HG03103 (cell line): ENCODE results near the gene GNGT1.

Experiments used
- ATAC-seq: cut with Tn5 transposase; IDR thresholded peaks from one replicate; pipeline ENCODE4 v1.9.1; 2021; ENCODE audit warnings: low read depth; ENCODE audit not compliant: unreplicated experiment

The GNGT1 gene

DNA sequence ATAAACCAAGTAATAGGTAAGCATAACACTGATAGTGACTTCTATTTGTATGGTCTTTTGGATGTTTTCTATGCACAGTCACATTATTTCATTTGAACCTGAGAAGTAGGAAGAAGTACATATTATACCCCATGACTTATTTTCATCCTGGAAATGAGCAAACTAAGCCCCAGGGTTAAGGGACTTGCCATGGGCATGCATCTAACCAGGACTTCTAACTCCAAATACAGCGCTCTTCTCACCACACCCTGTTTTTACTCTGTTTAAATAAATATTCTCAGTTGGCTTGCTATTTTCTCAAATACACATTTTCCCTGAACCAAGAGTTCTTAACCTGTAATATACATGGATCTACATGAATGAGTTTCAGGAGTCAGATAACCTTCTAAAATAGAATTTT is 31.5 kb downstream of the GNGT1 start:
- no peak for ATAC-seq

DNA sequence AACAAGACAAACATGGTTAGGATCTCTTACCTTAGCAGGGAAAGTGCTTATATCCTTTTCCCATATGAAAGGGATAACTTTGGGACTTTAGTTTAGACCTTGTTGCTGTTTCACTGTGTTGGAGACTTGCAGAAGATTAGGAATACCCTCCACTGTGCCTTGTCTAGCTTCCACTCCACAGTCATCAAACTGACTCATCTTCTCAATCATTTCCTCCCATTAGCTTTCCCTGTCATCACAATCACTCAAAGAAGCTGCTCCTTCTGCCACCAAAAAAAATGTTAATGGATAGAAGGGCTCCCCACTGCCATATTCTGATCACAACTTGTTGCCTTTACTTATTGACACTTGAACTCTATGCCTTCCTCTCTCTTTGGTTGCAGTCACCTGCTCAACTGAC is 31.9 kb downstream of the GNGT1 start:
- ATAC-seq: no peak

DNA sequence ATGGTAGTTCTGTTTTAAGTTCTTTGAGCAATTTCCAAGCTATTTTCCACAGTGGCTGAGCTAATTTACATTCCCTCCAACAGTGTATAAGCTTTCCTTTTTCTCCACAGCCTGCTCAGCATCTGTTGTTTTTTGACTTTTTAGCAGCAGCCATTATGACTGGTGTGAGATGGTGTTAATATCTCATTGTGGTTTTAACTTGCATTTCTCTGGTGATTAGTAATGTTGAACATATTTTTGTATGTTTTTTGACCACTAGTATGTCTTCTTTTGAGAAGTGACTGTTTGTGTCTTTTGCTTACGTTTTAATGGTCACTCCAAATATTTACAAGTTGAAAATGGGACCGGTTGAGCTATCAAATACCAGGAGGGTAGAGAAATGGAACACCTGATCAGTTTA is 35.6 kb downstream of the GNGT1 start:
- no peak for ATAC-seq

- ATAC-seq: no peak
These were observed 37.6 kb downstream of the GNGT1 start for GRCh38 chr7:93943816-93944540.

DNA sequence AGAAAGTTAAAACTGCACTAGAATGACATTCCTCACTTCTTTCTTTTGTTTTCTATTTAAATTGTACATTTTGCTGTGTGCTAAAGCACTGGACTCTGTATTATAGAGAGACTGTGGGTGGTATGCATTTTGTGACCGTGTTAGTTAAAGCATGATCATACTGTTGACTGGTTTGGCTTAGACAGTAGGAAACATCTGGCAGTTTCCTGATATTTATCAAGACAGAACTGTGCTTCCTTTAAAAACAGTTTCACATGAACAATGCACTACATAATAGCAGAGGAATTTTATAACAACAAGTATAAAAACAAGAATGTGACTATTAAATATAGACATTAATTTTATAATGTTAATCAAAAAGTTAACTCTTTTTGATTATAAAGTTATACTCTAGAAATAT is 38.3 kb downstream of the GNGT1 start:
- no peak for ATAC-seq

- ATAC-seq: no peak
These were observed 38.7 kb downstream of the GNGT1 start for GRCh38 chr7:93945083-93945482.

DNA sequence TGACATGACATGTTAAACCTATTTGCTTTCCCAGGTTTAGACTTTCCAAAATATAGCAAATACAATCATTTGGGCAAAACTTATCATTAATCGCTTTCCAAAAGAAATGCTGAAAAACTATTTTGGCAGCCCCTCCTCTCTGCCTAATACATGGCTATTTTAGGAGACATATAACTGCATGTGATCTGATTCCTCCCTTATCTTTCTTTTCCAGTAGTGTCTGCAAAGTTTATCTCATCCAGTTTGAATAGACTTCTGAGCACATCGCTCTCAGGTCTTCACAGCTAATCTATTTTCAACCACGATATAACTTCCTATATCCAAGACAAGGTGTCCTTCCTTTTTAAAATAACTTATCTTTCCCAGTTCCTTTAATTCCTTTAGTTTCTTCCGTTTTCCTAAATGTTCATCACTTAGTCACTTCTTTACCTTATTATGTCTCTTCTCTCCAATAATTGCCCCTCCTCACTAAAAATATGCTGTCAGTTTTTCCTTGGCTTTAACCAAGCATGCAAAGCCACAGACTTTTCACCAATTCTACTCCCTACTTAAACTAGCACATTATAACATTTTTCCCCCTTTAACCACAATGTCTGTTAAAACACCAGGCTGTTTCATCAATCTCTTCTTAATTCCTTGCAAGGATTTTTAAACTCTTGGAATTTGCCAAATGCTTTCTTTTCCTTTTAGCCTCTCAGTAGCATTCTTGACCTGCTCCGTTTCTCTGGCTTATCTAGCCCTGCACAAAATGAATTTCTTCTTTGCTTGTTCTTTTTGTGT is 39.6 kb downstream of the GNGT1 start:
- ATAC-seq: no peak

- no peak for ATAC-seq
These were observed 41.7 kb downstream of the GNGT1 start for GRCh38 chr7:93948106-93948505.

- no peak for ATAC-seq
These were observed 42.5 kb downstream of the GNGT1 start for GRCh38 chr7:93948873-93949272.

DNA sequence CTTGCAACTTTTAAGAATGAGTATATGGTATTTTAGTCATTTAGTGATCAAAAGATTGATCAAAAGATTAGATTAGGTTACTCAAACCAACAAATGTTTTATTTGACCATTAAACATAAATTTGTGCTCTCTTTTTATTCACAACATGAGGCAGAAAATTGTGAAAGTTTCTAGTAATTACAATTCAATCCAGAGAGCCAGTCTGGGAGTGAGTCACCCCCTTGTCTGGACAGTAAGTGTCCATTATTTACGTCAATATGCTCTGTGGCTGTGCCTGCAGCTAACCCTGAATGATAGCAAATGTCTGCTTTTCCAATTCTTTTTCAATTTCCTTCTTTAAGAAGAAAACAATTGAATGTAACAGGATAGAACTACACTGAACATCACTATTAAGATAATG is 43.1 kb downstream of the GNGT1 start:
- ATAC-seq: no peak

DNA sequence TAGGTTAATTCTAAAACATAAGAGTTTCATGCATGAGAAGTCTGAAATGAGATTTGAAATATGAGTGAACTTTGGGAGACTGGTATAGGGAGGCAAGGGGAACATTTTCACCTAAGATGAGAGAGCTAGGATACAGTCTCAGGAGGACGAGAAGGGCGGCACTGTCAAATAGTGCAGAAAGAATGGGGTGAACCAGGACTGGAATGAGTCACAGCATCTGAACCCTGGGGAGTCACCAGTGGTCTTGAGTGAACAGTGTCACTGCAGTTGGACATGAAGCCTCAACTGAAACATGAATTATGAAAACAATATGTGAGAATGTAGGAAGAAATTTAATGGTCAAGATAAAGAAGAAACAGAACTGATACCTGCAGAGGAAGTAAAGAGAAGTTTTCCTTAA is 48.9 kb downstream of the GNGT1 start:
- ATAC-seq: peak; percentile 79

- no peak for ATAC-seq
These were observed 51.4 kb downstream of the GNGT1 start for GRCh38 chr7:93957767-93958166.

DNA sequence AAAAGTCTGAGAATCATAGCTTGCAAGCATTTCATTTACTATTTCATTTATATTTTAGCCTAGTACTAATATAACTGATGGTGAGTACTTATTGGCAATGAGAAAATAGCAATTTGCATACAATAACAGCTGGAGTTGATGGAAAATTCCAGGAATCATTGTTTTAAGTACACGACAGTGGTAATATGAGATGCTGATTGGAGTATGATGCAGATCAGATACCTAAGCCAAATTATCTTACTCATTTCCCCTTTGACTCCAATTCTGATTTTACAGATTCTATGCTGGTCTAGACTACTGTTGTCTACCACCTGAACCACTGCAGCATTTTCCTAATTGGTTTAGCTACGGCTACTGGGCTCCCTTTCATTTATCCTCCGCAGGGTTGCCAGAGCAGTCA is 51.8 kb downstream of the GNGT1 start:
- no peak for ATAC-seq

DNA sequence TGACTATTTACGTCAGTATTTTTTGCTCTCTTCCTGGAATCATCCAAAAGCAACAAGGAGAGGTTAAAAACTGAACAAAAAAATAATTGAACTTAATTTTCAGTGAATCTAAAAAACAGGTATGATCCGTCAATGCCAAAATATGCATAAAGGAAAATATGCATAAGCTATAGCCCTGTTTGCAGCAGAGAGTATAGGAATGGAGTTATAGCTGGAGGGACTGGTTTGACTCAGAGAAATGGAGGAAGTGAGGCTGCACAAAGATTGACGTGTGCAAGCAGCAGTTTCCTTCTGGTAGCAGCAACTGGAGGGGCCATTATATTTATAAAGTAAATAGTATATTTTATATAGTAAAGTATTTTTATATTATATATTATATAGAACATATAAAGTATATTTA is 52.3 kb downstream of the GNGT1 start:
- ATAC-seq: no peak
